Vagina (tissue), 2 donors: Measurements from ENCODE around the gene MPC1L. TPM values are rescaled to one million over a fixed set of nuclear protein-coding genes. Genes with fewer than 3 reads are reported as not detected.
"Not testable (repeated sequence)": the region's sequence is repeated elsewhere in the genome, so short reads cannot be mapped to it uniquely, and the experiment has no call there.

Source experiments
- DNase-seq, 2 donors: peaks; one replicate each; pipeline ENCODE4 v3.0.0-alpha.2; 2017; ENCODE audit errors: extremely low spot score in 2 of 2
- H3K27ac ChIP-seq: fragments of 200-600 bp; sonication (generic); one replicate; pipeline ENCODE4 v1.5.1; 2019
- H3K27me3 ChIP-seq: fragments of 200-600 bp; sonication (generic); one replicate; pipeline ENCODE4 v1.5.1; 2019
- H3K36me3 ChIP-seq, 2 donors: fragments of 200-600 bp; sonication (generic); one replicate each; pipeline ENCODE4 v1.5.1; 2017 to 2019
- H3K4me1 ChIP-seq: fragments of 200-600 bp; sonication (generic); one replicate; pipeline ENCODE4 v1.5.1; 2019
- H3K4me3 ChIP-seq, 2 donors: fragments of 200-600 bp; sonication (generic); 1 replicate in 1 of 2; 2 replicates in 1 of 2; pipeline ENCODE4 v1.5.1; 2016 to 2019
- H3K9me3 ChIP-seq: fragments of 200-600 bp; sonication (generic); one replicate; pipeline ENCODE4 v1.5.1; 2019
- POLR2A ChIP-seq, 2 donors: fragments of 450-650 bp; IDR thresholded peaks; one replicate each; pipeline ENCODE4 v1.6.1; 2017; ENCODE audit warnings: antibody characterized with exemption in 2 of 2, mild to moderate bottlenecking in 2 of 2, moderate library complexity in 2 of 2
- POLR2AphosphoS5 ChIP-seq, 2 donors: sonication (generic); formaldehyde crosslinking; IDR thresholded peaks; one replicate each; pipeline ENCODE4 v1.9.0; 2017; ENCODE audit warnings: antibody characterized with exemption in 2 of 2, mild to moderate bottlenecking in 2 of 2, low read depth in 1 of 2; ENCODE audit not compliant: insufficient read depth in 1 of 2
- intact Hi-C: fragments of 100-400 bp; cut with DNase I; formaldehyde crosslinking; loops from one replicate; pipeline ENCODE4 v1.15.1; 2023
- total RNA-seq: library from RNA; depleted of rRNA; stranded (reverse); fragments of >200 nt; gene quantifications from one replicate; pipeline ENCODE4 v1.2.3, GENCODE V29; 2016
- TF ChIP-seq, protein P1 (sequence below), 3 experiments: fragments of 450-650 bp in 2 of 3; fragments of 200-600 bp in 1 of 3; sonication (generic) in 1 of 3; IDR thresholded peaks; one replicate each; pipeline ENCODE4 v1.5.1; 2017 to 2019; ENCODE audit warnings: antibody characterized with exemption in 3 of 3, mild to moderate bottlenecking in 2 of 3, moderate library complexity in 2 of 3

The MPC1L gene
- total RNA-seq, result not detected

DNA sequence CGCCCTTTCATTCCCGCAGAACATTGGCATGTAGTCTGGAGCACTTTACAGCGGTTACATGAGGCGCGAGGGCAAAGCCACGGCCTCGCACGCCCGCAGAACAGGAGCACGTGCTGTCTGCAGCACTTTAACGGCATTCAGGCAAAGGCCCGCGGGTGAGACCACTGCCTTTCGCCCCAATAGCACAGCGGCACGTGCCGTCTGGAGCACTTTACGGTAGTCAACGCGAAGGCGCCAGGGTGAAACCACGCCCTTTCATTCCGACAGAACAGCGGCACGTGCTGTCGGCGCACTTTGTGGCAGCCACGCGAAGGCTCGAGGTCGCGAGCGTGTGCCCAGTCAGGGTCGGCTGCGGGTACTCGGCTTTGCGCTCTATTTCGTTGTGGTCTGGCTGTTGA, at the start of gene MPC1L:
Gene MPC1L (plus strand): TSS at position 290 of the 398 bp plus-strand sequence. CDS start 138 bp downstream, outside the sequence.
- Histone ChIP-seq H3K4me3 (no peak within 1 kb of the TSS), H3K27me3 (no peaks in the 10 kb centered on the region), H3K4me1 (no peaks in the 10 kb centered on the region), H3K36me3 (peaks cover 0 to 13% of the 10 kb centered on the region in 2 donors), H3K27ac (no peak within 1 kb of the TSS), H3K9me3 (no peaks in the 10 kb centered on the region)
- no peak for TF ChIP-seq POLR2AphosphoS5 (IDR thresholded peaks at IDR 0.05; ENCODE audit: insufficient read depth in 1 of 2, low read depth in 1 of 2)
- TF ChIP-seq POLR2A (IDR thresholded peaks at IDR 0.05), result no peak
- TF ChIP-seq, protein P1, sequence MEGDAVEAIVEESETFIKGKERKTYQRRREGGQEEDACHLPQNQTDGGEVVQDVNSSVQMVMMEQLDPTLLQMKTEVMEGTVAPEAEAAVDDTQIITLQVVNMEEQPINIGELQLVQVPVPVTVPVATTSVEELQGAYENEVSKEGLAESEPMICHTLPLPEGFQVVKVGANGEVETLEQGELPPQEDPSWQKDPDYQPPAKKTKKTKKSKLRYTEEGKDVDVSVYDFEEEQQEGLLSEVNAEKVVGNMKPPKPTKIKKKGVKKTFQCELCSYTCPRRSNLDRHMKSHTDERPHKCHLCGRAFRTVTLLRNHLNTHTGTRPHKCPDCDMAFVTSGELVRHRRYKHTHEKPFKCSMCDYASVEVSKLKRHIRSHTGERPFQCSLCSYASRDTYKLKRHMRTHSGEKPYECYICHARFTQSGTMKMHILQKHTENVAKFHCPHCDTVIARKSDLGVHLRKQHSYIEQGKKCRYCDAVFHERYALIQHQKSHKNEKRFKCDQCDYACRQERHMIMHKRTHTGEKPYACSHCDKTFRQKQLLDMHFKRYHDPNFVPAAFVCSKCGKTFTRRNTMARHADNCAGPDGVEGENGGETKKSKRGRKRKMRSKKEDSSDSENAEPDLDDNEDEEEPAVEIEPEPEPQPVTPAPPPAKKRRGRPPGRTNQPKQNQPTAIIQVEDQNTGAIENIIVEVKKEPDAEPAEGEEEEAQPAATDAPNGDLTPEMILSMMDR (IDR thresholded peaks at IDR 0.05), result no peak
- intact Hi-C loops, result no loop called here
- DNase-seq, result no peak

DNA sequence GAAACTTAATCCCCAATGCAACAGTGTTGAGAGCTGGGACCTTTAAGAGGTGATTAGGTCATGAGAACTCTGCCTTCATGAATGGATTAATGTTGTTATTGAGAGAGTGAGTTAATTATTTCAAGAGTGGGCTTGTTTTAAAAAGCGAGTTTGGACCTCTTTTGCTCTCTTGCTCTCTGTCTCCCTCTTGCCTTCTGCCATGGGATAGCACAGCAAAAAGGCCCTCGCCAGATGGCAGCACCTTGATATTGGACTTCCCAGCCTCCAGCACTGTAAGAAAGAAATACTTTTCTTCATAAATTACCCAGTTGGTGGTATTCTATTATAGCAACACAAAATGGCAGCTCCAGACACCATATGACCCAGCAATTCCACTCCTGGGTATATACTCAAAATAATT, 49.5 kb upstream of the MPC1L start:
- DNase-seq, result no peak
- no peaks in the 10 kb centered on the region for H3K4me1 ChIP-seq
- H3K9me3 ChIP-seq, result no peaks in the 10 kb centered on the region
- no peak for TF ChIP-seq POLR2A (IDR thresholded peaks at IDR 0.05)
- TF ChIP-seq, protein P1 (IDR thresholded peaks at IDR 0.05), result no peak
- TF ChIP-seq POLR2AphosphoS5 (IDR thresholded peaks at IDR 0.05; ENCODE audit: insufficient read depth in 1 of 2, low read depth in 1 of 2), result no peak
- intact Hi-C loops, result no loop called here
- H3K27ac ChIP-seq, result no peak overlapping the region
- no peaks in the 10 kb centered on the region for H3K36me3 ChIP-seq
- H3K4me3 ChIP-seq, result no peak overlapping the region
- no peaks in the 10 kb centered on the region for H3K27me3 ChIP-seq

DNA sequence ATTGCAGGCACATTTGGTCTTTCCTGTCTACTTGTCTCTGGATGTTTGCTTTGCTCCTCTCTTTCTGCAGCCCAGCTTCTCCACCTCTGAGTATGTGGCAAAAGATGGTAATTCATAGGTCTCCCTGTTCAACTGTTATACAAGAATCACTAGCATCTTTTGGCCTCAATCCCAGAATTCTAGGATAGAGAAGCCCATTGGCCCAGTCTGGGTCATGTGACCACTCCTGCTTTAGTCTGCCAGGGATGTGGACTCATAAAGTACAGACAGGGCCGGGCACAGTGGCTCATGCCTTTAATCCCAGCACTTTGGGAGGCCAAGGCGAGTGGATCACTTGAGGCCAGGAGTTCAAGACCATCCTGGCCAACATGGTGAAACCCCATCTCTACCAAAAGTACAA, 47.8 kb upstream of the MPC1L start:
- intact Hi-C loops, H3K9me3 ChIP-seq, DNase-seq, H3K27me3 ChIP-seq, H3K27ac ChIP-seq, H3K4me1 ChIP-seq, H3K4me3 ChIP-seq, H3K36me3 ChIP-seq: not testable (repeated sequence)

DNA sequence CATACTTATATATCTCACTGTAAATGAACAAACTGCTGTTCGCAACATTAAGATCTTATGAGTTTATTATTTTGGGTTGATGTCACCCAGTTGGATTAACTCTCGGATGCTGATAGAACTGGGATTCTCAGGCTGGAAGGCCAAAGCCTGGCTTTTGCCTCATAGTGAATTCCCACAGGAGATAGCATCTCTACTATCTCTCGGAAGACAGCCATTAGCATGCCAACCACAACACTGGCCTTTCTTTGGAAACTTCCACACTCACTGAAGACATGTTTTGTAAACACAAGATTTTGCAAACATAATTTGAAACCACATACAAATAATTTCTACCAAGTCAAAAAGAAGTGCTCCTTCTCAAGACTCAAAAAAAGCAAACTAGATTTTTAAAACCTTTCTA, 46.9 kb upstream of the MPC1L start:
- no peaks in the 10 kb centered on the region for H3K27me3 ChIP-seq
- no peaks in the 10 kb centered on the region for H3K9me3 ChIP-seq
- TF ChIP-seq, protein P1 (IDR thresholded peaks at IDR 0.05), result no peak
- TF ChIP-seq POLR2AphosphoS5 (IDR thresholded peaks at IDR 0.05; ENCODE audit: insufficient read depth in 1 of 2, low read depth in 1 of 2) (no peak), POLR2A (IDR thresholded peaks at IDR 0.05) (no peak)
- no peak overlapping the region for H3K4me3 ChIP-seq
- DNase-seq, result no peak
- H3K4me1 ChIP-seq, result no peaks in the 10 kb centered on the region
- H3K27ac ChIP-seq, result no peak overlapping the region
- H3K36me3 ChIP-seq, result no peaks in the 10 kb centered on the region
- intact Hi-C loops, result no loop called here

DNA sequence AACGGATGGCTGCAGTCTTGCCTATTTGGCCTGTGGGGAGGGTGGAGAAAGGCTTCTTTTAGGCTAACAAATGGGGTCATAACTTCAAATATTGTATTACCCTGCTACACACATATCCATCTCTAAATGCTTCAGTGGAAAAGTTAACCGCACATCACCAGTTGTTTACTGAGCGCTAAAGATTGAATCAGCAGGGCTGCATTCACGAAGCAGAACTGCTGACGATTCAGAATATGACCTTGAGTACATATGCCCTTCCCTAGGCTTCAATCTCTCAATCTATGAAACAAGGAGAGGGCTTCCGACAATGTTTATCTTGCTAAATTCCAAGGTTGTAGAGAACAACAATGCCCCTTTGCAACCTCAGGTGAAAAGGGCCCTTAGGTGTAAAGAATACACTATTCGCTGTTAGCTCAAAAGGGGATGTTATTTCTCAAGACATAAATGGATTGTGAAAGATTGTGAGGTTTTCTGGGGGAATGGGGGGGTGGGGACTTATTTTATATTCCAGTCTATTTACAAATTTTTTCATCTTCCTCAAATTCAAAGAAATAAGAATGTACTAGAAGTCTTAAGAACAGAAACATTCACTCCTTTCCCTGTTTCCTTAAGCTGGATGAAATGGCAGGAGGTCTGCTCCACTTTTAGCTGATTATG, 45.1 kb upstream of the MPC1L start:
- Histone ChIP-seq H3K27me3 (no peaks in the 10 kb centered on the region), H3K27ac (no peak overlapping the region), H3K9me3 (no peaks in the 10 kb centered on the region), H3K4me3 (no peak overlapping the region), H3K4me1 (peaks cover 9% of the 10 kb centered on the region), H3K36me3 (no peaks in the 10 kb centered on the region)
- DNase-seq, result no peak
- intact Hi-C loops, result no loop called here
- TF ChIP-seq POLR2AphosphoS5 (IDR thresholded peaks at IDR 0.05; ENCODE audit: insufficient read depth in 1 of 2, low read depth in 1 of 2), result no peak
- no peak for TF ChIP-seq POLR2A (IDR thresholded peaks at IDR 0.05)
- TF ChIP-seq, protein P1 (IDR thresholded peaks at IDR 0.05), result no peak
